ENCODE data around the gene NOVA2. TPM values are rescaled to one million over a fixed set of nuclear protein-coding genes. Genes with fewer than 3 reads are reported as not detected.

The NOVA2 gene
- total and polyA plus RNA-seq, 9 of the 15 experiments (the other 6 are each of a cell fraction or from before 2014, with no cell fraction given), result not detected

DNA sequence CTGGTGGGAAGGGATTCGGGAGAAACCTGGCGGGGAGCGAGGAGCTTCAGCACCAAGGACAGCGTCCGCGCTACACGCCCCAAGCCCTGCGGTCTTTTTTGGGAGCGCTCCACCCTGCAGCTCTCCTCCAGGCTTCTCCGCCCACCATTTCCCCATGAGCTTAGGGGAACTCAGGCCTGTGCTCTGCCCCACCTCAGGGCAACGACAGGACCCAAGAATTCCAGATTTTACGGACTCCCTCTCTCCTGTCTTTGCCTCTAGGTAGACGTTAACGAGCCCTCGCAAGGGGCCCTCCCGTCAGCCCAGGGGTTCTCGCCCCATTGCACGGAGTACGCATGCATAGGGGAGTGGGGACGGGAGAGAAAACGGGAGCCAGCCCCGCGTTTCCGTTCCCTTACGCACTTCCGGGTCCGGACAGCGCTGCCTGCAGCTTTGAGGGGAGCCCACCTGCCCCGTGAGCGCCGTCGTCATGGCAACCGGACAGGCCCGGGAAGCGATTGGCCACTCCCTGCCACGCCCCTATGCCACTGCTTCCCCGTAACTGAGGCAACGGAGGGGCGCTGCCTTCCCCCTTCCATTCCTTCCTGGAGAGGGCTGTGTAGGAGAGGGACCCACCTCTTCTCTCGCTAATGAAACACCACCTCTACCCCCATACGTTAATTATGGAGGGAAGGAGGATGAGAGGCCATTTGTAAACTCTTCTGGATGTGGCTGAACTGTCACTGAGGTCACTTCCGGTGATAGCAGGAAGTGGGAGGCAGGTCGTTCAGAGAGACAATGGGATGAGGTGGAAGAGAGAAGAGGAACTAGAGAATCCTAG, 20.8 kb downstream of the NOVA2 start:
- peak overlapping the region; percentile 68 for H3K4me2 ChIP-seq (ENCODE audit: insufficient read depth, low read length)
- TF ChIP-seq FOSL1 (tag; conservative IDR thresholded peaks at IDR 0.05) (no peak), FOXK2 (conservative IDR thresholded peaks at IDR 0.05 in 1 of 2, IDR thresholded peaks at IDR 0.05 in 1 of 2; ENCODE audit: low read depth in 2 of 2) (no peak), ZNF23 (CRISPR knock-in tag; IDR thresholded peaks at IDR 0.05) (no peak), BRF1 (IDR thresholded peaks at IDR 0.05; ENCODE audit: borderline replicate concordance, extremely low read depth, insufficient read length) (no peak), DIDO1 (tag; IDR thresholded peaks at IDR 0.05; ENCODE audit: low read depth) (no peak), NUFIP1 (IDR thresholded peaks at IDR 0.05; ENCODE audit: partially characterized antibody) (no peak), CTBP1 (IDR thresholded peaks at IDR 0.05; ENCODE audit: borderline replicate concordance) (peak; percentile 29; the same call in 1 of the 2 replicates), PPARD (CRISPR knock-in tag; IDR thresholded peaks at IDR 0.05) (no peak), RHOXF2B (CRISPR knock-in tag; conservative IDR thresholded peaks at IDR 0.05) (no peak), L3MBTL2 (IDR thresholded peaks at IDR 0.05) (no peak), NCOR1 (IDR thresholded peaks at IDR 0.05) (no peak), PCBP1 (IDR thresholded peaks at IDR 0.05; ENCODE audit: low read depth, low read length, poor library complexity, severe bottlenecking) (no peak), RB1 (IDR thresholded peaks at IDR 0.05; ENCODE audit: low read depth) (peak; percentile 72), PHF8 (IDR thresholded peaks at IDR 0.05; ENCODE audit: borderline replicate concordance, low read length) (no peak), ARNT (IDR thresholded peaks at IDR 0.05) (no peak), RCOR1 (IDR thresholded peaks at IDR 0.05; ENCODE audit: borderline replicate concordance in 1 of 2, low read depth in 2 of 2, low read length in 2 of 2) (peak in 1 of 2 experiments; percentile 71; a peak in 2 of 4 replicates)
- TF ChIP-seq, protein P1, sequence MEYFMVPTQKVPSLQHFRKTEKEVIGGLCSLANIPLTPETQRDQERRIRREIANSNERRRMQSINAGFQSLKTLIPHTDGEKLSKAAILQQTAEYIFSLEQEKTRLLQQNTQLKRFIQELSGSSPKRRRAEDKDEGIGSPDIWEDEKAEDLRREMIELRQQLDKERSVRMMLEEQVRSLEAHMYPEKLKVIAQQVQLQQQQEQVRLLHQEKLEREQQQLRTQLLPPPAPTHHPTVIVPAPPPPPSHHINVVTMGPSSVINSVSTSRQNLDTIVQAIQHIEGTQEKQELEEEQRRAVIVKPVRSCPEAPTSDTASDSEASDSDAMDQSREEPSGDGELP (CRISPR knock-in tag; IDR thresholded peaks at IDR 0.05; ENCODE audit: borderline replicate concordance), result peak; percentile 85
- TF ChIP-seq, protein P2, sequence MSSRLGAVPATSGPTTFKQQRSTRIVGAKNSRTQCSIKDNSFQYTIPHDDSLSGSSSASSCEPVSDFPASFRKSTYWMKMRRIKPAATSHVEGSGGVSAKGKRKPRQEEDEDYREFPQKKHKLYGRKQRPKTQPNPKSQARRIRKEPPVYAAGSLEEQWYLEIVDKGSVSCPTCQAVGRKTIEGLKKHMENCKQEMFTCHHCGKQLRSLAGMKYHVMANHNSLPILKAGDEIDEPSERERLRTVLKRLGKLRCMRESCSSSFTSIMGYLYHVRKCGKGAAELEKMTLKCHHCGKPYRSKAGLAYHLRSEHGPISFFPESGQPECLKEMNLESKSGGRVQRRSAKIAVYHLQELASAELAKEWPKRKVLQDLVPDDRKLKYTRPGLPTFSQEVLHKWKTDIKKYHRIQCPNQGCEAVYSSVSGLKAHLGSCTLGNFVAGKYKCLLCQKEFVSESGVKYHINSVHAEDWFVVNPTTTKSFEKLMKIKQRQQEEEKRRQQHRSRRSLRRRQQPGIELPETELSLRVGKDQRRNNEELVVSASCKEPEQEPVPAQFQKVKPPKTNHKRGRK (tag; IDR thresholded peaks at IDR 0.05), result no peak
- TF ChIP-seq, protein P3, sequence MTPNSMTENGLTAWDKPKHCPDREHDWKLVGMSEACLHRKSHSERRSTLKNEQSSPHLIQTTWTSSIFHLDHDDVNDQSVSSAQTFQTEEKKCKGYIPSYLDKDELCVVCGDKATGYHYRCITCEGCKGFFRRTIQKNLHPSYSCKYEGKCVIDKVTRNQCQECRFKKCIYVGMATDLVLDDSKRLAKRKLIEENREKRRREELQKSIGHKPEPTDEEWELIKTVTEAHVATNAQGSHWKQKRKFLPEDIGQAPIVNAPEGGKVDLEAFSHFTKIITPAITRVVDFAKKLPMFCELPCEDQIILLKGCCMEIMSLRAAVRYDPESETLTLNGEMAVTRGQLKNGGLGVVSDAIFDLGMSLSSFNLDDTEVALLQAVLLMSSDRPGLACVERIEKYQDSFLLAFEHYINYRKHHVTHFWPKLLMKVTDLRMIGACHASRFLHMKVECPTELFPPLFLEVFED (CRISPR knock-in tag; conservative IDR thresholded peaks at IDR 0.05), result no peak

More for the DNA sequence above, 20.8 kb downstream of the NOVA2 start:
- Histone ChIP-seq H3K9me1 (ENCODE audit: control insufficient read depth, insufficient read depth, low read length) (no peaks in the 10 kb centered on the region), H3K27me3 (ENCODE audit: control insufficient read depth in 2 of 2, insufficient read depth in 2 of 2, low read length in 2 of 2) (peaks cover 6 to 39% of the 10 kb centered on the region in 2 experiments; a peak in 4 of 5 replicates), H3K4me1 (replicated peaks in 1 of 2; ENCODE audit: control insufficient read depth in 2 of 2, insufficient read depth in 2 of 2, low read length in 2 of 2) (peaks cover 0 to 8% of the 10 kb centered on the region in 2 experiments; a peak in 2 of 5 replicates), H3K27ac (ENCODE audit: extremely low read depth, low read depth, low read length) (no peak overlapping the region), H3K36me3 (ENCODE audit: control insufficient read depth, insufficient read depth, low read length) (no peaks in the 10 kb centered on the region), H2AFZ (ENCODE audit: low read depth, low read length) (peak overlapping the region; percentile 58), H4K20me1 (replicated peaks; ENCODE audit: control insufficient read depth, insufficient read depth, low read length) (no peaks in the 10 kb centered on the region; the same call in 1 of the 2 replicates), H3K4me3 (peak overlapping the region; percentile 34), H3K9ac (ENCODE audit: insufficient read depth in 1 of 2, low read depth in 2 of 2, low read length in 2 of 2) (peak overlapping the region in 1 of 2 experiments; percentile 27; a peak in 1 of 4 replicates), H3K9me3 (replicated peaks; ENCODE audit: control insufficient read depth, insufficient read depth, low read depth, low read length) (no peaks in the 10 kb centered on the region), H3K79me2 (ENCODE audit: control insufficient read depth, insufficient read depth, low read length) (no peaks in the 10 kb centered on the region)
- intact Hi-C loops (cut with micrococcal nuclease), result no loop called here
- ChIA-PET POLR2A (interaction anchor here (0.7 to 1.2 kb wide), 3 partner anchors 8 to 38 kb away, joined by 3 to 5 read pairs (median 4); no protein-coding TSS in a partner anchor), CTCF (ENCODE audit: low intra/inter-chr PET ratio) (no interaction called here)
- ATAC-seq (peak; percentile 97), DNase-seq (ENCODE audit: extremely low read depth in 1 of 4, low spot score in 3 of 4) (peak; percentile 79 to 89 (median 85)), FAIRE-seq (peak; percentile 58)
- in situ Hi-C loops (cut with MboI), result no loop called here
- WGBS (ENCODE audit: insufficient coverage, low coverage, missing lambda C conversion rate), result 2% methylated on average over 42 of the region's 43 CpGs
- BruUV-seq (replicated peaks), result no TSS peak
